Measurements from ENCODE around the gene ELP4.

The ELP4 gene

GRCh38 chr11:31819621-31820437, 310.3 kb downstream of the ELP4 start:
- DNase-seq (ENCODE audit: insufficient read length, low spot score), result no peak

GRCh38 chr11:31820438-31820818, 310.9 kb downstream of the ELP4 start:
- TF ChIP-seq CTCF (IDR thresholded peaks at IDR 0.05; ENCODE audit: insufficient read depth, missing control alignments), result no peak
- FAIRE-seq, result no peak
- no peak for DNase-seq (ENCODE audit: insufficient read length, low spot score)

More at GRCh38 chr11:31819621-31820437, 310.3 kb downstream of the ELP4 start:
- TF ChIP-seq CTCF (IDR thresholded peaks at IDR 0.05; ENCODE audit: insufficient read depth, missing control alignments), result no peak
- FAIRE-seq, result no peak

GRCh38 chr11:31821235-31821764, 311.7 kb downstream of the ELP4 start:
- FAIRE-seq, result no peak
- no peak for TF ChIP-seq CTCF (IDR thresholded peaks at IDR 0.05; ENCODE audit: insufficient read depth, missing control alignments)
- DNase-seq (ENCODE audit: insufficient read length, low spot score), result no peak

- DNase-seq (ENCODE audit: insufficient read length, low spot score), result no peak
- no peak for TF ChIP-seq CTCF (IDR thresholded peaks at IDR 0.05; ENCODE audit: insufficient read depth, missing control alignments)
- no peak for FAIRE-seq
These were observed 312.2 kb downstream of the ELP4 start for GRCh38 chr11:31821766-31822165.

- TF ChIP-seq CTCF (IDR thresholded peaks at IDR 0.05; ENCODE audit: insufficient read depth, missing control alignments), result no peak
- FAIRE-seq, result no peak
These were observed 312.8 kb downstream of the ELP4 start for GRCh38 chr11:31822175-31822926.

GRCh38 chr11:31822927-31823643, 313.5 kb downstream of the ELP4 start:
- no peak for TF ChIP-seq CTCF (IDR thresholded peaks at IDR 0.05; ENCODE audit: insufficient read depth, missing control alignments)
- FAIRE-seq (no peak), DNase-seq (ENCODE audit: insufficient read length, low spot score) (no peak)

More at GRCh38 chr11:31822175-31822926, 312.8 kb downstream of the ELP4 start:
- DNase-seq (ENCODE audit: insufficient read length, low spot score), result no peak
